DND-41 (cell line): ENCODE measurements around the gene DNAJC3.

Source experiments
- EZH2 ChIP-seq: IDR thresholded peaks from 3 replicates; pipeline ENCODE4 v1.6.1; 2012; ENCODE audit warnings: borderline replicate concordance, low read depth, mild to moderate bottlenecking, moderate library complexity, low read length, inconsistent platforms; ENCODE audit not compliant: severe bottlenecking
- TF ChIP-seq, protein P1 (sequence below): IDR thresholded peaks from 2 replicates; pipeline ENCODE4 v1.5.1; 2012; ENCODE audit warnings: borderline replicate concordance, low read length, moderate library complexity, mild to moderate bottlenecking; ENCODE audit not compliant: poor library complexity, severe bottlenecking; ENCODE audit errors: extremely low read depth

DNA sequence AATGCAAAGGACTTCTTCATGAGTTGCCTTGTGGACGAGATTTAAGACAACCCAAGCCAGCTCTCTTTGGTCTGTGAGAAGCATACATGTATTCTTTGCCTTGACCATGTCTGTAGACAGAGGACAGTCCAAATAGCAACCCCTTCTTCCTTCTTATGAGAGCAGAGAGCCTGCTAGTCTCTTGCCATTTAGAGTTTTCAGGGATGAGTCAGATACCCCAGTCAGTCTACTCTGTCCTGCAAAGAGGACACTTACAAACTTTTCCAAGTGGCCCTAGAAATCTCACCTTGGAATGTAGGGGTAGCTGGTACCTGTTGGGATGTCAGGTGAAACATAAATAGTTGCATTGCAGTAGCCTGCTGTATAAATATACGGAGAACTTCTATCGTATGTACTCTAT is 36.7 kb downstream of the DNAJC3 start:
- TF ChIP-seq, protein P1, sequence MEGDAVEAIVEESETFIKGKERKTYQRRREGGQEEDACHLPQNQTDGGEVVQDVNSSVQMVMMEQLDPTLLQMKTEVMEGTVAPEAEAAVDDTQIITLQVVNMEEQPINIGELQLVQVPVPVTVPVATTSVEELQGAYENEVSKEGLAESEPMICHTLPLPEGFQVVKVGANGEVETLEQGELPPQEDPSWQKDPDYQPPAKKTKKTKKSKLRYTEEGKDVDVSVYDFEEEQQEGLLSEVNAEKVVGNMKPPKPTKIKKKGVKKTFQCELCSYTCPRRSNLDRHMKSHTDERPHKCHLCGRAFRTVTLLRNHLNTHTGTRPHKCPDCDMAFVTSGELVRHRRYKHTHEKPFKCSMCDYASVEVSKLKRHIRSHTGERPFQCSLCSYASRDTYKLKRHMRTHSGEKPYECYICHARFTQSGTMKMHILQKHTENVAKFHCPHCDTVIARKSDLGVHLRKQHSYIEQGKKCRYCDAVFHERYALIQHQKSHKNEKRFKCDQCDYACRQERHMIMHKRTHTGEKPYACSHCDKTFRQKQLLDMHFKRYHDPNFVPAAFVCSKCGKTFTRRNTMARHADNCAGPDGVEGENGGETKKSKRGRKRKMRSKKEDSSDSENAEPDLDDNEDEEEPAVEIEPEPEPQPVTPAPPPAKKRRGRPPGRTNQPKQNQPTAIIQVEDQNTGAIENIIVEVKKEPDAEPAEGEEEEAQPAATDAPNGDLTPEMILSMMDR, result no peak
- no peak for TF ChIP-seq EZH2
